ENCODE results near the gene RNF167.
"Not testable (repeated sequence)": the region's sequence is repeated elsewhere in the genome, so short reads cannot be mapped to it uniquely, and the experiment has no call there.

The RNF167 gene

GRCh38 chr17:4903051-4903818, 36.8 kb upstream of the RNF167 start, which contains the start of gene CHRNE:
CHRNE (minus strand) TSS chr17:4903098; CDS start chr17:4903063, 35 bp downstream.
- DNase-seq = peak; percentile 48 to 80 (median 53)

DNA sequence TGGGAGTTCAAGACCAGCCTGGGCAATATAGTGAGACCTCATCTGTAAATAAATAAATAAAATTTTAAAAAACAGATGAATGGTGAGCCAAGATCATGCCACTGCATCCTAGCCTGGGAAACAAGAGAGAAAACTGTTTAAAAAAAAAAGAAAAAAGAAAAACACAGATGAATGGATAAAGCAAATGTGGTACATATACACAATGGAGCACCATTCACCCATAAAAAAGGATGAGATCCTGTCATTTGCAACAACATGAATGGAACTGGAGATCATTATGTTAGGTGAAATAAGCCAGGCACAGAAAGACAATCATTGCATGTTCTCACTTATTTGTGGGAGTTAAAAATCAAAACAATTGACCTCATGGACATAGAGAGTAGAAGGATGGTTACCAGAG, 33.4 kb upstream of the RNF167 start:
- not testable (repeated sequence) for DNase-seq

DNA sequence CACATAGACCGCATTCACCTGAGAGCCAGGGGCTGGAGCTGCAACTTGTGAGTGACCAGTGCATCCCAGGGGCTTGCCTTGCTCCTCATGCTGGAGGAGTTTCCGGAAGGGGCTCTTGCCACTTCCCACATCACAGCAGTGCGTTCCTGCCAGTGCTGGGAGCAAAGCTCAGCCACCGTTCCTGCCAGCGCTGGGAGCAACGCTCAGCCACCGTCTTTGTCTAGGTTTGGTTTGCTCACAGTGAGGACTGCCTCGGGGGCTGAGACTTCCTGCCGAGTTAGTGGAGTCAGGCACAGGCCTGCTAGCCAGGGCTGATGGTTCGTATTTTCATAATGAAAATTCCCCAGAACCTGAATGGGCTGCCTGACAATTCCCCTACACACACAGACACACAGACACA, 31.8 kb upstream of the RNF167 start:
- peak in 2 of 3 experiments; percentile 51 to 70 for DNase-seq

GRCh38 chr17:4908711-4909496, 31.2 kb upstream of the RNF167 start:
- peak; percentile 9 to 86 (median 71) for DNase-seq

DNA sequence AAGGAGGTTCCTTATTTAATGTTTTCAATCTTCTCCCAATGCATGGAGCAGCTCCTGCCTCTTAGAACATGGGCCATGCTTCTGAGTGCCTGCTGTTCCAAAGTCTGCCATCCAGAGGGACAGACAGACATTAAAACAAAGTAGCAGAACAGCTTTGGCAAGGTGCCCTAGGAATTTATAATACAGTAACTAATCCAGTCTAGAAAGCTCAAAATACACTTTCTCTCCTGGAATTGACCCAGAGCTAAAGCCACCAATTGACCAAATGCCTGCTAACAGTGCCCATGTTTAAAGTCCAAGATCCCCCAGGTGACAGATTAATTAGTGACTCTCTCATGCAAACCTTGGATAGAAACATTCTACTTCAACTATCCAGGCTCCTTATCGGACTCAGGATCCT, 26.1 kb upstream of the RNF167 start:
- DNase-seq = no peak

- not testable (repeated sequence) for DNase-seq
These were observed 25.5 kb upstream of the RNF167 start for GRCh38 chr17:4914551-4914950.

GRCh38 chr17:4919511-4920047, 20.5 kb upstream of the RNF167 start:
- DNase-seq = no peak

DNA sequence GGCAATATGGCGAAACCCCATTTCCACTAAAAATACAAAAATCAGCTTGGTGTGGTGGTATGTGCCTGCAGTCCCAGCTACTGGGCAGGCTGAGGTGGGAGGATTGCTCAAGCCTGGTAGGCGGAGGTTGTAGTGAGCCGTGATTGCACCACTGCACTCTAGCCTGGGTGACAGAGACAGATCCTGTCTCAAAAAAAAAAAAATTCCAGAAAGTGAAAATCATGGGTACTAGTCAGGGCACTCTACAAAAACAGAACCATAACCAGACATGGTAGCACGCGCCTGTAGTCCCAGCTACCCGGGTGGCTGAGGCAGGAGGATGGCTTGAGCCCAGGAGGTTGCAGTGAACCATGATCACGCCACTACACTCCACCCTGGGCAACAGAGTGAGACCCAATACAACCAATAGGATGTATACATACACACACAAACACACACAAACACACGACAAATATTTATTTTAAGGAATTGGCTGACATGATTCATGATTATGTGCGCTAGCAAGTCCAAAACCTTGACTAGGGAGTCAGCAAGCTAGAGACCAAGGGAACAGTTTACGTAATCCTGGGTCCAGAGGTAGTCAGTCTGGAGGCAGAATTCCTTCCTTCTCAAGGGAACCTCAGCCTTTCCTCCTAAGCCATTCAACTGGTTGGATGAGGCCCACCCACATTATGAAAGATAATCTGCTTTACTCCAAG, 19.6 kb upstream of the RNF167 start:
- DNase-seq = no peak

GRCh38 chr17:4921320-4921719, 18.7 kb upstream of the RNF167 start:
- DNase-seq = no peak

DNA sequence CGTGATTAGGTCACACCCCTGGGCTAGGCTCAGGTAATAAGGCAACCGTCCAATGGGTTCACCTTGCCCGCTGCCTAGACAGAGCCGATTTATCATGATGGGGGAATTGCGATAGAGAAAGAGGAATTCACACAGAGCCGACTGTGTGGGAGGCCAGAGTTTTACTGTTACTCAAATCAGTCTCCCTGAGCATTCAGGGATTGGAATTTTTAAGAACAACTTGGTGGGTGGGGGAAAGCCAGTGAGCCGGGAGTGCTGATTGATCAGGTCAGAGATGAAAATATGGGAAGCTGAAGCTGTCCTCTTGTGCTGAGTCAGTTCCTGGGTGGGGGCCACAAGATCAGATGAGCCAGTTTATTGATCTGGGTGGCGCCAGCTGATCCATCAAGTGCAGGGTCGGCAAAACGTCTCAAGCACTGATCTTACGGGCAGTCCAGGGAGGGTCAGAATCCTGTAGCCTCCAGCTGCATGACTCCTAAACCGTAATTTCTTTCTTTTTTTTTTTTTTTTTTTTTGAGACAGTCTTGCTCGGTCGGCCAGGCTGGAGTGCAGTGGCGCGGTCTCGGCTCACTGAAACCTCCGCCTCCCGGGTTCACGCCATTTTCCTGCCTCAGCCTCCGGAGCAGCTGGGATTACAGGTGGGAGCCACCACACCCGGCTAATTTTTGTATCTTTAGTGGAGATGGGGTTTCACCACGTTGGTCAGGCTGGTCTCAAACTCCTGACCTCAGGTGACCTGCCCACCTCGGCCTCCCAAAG, 13.3 kb upstream of the RNF167 start:
- not testable (repeated sequence) for DNase-seq

GRCh38 chr17:4928881-4929280, 11.2 kb upstream of the RNF167 start:
- DNase-seq = no peak

- no peak for DNase-seq
These were observed 8.1 kb upstream of the RNF167 start, which contains the start of gene GP1BA for GRCh38 chr17:4931963-4932362. GP1BA (plus strand) TSS chr17:4932277; CDS start chr17:4932605, 328 bp downstream.

DNA sequence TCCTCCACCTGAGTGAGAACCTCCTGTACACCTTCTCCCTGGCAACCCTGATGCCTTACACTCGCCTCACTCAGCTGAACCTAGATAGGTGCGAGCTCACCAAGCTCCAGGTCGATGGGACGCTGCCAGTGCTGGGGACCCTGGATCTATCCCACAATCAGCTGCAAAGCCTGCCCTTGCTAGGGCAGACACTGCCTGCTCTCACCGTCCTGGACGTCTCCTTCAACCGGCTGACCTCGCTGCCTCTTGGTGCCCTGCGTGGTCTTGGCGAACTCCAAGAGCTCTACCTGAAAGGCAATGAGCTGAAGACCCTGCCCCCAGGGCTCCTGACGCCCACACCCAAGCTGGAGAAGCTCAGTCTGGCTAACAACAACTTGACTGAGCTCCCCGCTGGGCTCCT, 7.3 kb upstream of the RNF167 start:
- DNase-seq = no peak

GRCh38 chr17:4933646-4934045, 6.4 kb upstream of the RNF167 start:
- DNase-seq = no peak

DNA sequence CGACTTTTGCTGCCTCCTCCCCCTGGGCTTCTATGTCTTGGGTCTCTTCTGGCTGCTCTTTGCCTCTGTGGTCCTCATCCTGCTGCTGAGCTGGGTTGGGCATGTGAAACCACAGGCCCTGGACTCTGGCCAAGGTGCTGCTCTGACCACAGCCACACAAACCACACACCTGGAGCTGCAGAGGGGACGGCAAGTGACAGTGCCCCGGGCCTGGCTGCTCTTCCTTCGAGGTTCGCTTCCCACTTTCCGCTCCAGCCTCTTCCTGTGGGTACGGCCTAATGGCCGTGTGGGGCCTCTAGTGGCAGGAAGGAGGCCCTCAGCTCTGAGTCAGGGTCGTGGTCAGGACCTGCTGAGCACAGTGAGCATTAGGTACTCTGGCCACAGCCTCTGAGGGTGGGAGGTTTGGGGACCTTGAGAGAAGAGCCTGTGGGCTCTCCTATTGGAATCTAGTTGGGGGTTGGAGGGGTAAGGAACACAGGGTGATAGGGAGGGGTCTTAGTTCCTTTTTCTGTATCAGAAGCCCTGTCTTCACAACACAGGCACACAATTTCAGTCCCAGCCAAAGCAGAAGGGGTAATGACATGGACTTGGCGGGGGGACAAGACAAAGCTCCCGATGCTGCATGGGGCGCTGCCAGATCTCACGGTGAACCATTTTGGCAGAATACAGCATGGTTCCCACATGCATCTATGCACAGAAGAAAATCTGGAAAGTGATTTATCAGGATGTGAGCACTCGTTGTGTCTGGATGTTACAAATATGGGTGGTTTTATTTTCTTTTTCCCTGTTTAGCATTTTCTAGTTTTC, 5.7 kb upstream of the RNF167 start:
- no peak for DNase-seq

DNA sequence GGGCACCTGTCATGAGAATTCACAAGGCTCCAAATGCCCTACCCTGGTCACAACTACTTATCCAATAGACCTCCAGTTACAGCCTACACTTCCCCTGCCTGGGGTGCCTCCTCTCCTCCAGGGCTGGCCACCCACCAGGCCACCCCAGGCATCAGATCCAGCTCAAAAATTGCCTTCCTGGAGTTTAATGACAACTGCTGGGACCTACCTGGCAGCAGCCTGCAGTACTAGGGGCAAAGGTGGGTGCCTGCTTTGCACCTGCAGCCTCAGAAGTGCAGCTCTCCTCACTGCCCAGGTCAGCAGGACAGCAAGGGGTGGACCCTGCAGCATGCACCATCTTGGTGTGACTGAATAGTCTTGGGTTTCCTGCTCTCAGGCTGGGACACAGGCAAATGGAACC, 4.4 kb upstream of the RNF167 start:
- no peak for DNase-seq

DNA sequence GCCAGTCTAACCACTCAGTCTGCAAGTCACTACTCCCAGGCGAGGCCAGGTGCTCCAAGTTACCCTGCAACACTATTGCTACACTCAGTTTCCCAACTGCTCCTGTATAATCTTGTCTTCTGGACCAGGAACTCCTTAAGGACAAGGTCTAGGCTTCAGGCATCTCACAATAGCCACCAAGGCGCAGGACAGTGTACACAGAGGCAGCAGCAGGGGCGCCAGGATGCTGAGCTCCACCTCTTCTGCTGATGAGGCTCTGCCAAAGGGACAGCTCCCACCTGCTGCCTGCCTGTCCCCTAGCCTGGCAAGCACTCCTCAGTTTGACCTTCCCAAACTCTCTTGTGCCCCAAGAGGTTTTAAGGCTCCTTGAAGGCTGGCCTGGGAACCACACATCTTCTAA, 3.6 kb upstream of the RNF167 start:
- no peak for DNase-seq

- DNase-seq = no peak
These were observed 2.5 kb upstream of the RNF167 start for GRCh38 chr17:4937553-4937952.

DNA sequence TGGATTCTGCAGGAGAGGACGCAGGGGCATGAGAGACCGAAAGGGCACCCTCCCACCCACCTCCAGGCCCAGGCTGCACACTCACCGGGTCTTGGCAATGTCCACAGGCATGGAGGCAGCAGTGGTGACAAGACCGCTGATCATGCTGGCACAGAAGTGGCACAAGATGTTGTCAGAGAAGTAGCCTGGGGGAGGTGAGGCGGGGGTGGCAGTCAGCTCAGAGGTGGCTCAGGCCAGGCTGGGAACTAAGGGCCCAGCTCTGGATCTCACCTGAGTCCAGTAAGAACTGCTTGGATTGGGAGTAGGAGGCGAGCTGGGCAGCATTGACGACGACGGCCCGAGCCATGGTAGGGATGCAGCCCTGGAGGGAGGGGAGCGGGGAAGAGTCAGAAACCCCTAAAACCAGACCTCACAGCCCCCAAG, 2.0 kb upstream of the RNF167 start:
- DNase-seq = no peak

DNA sequence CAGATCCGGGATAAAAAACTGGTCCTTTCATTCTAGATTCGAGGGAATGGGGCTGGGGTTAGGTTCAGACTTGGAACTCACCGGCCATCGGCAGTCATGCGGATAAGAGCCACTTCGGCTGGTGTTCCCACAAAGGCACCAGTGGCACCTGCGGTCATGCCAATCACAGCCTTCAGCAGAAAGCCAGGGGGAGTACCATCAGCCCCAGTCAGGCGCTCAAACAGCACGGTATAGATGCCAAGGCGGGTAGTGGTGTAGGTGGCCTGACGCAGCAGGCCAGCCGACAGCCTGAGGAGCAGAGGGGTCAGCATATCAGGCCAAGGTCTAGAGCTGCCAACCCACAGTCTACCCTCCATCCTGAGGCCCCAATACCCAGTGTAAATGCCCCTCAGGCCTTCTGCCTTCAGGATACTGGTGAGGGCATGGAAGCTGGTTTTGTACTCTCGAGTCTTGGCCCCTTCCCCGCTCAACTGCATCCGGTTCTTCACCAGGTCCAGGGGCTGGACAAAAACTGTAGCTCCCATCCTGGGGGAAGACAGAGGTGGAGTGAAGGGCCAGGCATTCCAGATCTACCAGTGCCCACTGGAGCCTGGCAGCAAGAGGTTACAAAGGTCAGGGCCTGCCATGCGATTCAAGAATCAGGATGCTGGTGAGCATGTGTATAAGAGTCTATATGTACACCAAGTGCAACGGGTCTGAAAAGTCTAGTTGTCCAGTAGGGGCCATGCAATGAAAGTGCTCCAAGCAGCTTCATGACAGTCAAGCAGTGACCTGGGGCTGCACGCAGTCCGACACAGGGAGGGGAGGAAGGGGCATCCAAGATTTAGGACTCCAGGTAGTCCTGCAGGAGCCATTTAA, 1.2 kb upstream of the RNF167 start:
- peak in 1 of 3 experiments; percentile 8 for DNase-seq

DNA sequence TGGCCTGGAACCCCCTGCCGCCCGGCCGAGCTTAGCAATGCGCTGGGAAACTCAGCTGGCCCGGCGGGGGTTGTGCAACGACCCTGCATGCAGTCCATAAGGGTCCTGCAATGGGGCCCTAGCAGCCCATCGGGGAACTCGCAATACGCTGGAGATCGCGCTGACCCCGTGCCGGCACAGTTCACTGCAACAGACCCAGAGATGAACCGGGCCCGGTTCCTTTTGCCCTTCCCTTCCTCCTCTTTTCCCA, 597 bp upstream of the RNF167 start:
- no peak for DNase-seq

Data from NCI-H1417 (cell line).